HG03575 (cell line): ENCODE measurements around the gene ACADVL.
"Not testable (repeated sequence)": the region's sequence is repeated elsewhere in the genome, so short reads cannot be mapped to it uniquely, and the experiment has no call there.

Experiments
- ATAC-seq: cut with Tn5 transposase; IDR thresholded peaks from one replicate; pipeline ENCODE4 v1.9.1; 2021; ENCODE audit not compliant: unreplicated experiment, insufficient number of reproducible peaks, low FRiP score; ENCODE audit errors: extremely low read depth

ACADVL gene

DNA sequence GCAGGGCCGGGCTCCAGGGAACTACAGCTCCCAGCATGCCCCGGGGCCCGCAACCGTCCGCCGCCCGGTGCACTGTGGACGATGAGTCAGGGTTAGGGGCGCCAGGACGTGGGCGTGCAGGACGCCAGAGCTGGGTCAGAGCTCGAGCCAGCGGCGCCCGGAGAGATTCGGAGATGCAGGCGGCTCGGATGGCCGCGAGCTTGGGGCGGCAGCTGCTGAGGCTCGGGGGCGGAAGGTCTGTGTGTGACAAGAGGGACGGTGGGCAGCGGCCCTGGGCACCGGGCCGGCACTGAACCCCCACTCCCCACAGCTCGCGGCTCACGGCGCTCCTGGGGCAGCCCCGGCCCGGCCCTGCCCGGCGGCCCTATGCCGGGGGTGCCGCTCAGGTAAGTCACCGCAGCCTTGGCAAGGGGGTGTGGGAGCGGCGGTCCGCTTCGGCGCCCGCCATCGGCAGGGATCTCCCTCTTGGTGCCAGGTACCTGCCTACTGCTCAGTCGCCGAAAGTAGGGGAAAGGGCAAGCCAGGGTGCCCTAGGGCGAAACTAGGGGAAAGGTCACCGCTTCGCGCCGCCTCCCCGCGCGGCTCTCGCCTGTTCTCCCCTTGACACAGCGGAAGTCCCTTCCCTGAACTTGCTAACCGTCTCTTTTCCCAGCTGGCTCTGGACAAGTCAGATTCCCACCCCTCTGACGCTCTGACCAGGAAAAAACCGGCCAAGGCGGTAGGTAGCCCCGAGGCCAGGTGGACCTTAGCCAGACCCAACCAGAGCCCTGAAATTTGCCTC lies at the start of gene ACADVL, which contains the start of gene DLG4:
ACADVL (plus strand) TSS at position 127 of the 781 bp plus-strand sequence; CDS start at position 174, 47 bp downstream.
DLG4 (minus strand) TSS at position 25 of the 781 bp plus-strand sequence.
- ATAC-seq, result no peak

DNA sequence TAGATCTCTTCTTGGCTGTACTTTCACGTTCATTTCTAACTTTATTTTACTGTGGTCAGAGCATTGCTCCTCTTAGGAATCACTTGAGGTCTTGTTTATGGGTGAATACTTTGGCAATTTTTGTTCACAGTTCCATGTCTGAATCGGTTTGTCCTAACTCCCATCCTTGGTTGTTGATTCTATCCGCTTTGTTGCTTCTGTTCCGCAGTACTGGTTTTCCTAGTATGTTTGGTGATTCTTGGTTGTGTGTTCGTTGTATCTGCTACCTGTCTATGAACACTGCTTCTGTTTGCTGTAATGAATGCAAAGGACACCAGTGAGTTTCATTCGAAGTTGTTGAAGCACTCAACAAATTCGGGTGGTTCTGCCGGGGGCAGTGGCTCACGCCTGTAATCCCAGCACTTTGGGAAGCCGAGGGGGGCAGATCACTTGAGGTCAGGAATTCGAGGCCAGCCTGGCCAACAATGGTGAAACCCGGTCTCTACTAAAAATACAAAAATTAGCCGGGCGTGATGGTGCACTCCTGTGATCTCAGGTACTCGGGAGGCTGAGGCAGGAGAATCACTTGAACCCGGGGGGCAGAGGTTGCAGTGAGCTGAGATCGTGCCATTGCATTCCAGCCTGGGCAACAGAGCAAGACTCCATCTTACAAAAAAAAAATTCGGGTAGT lies 47.1 kb upstream of the ACADVL start:
- not testable (repeated sequence) for ATAC-seq

DNA sequence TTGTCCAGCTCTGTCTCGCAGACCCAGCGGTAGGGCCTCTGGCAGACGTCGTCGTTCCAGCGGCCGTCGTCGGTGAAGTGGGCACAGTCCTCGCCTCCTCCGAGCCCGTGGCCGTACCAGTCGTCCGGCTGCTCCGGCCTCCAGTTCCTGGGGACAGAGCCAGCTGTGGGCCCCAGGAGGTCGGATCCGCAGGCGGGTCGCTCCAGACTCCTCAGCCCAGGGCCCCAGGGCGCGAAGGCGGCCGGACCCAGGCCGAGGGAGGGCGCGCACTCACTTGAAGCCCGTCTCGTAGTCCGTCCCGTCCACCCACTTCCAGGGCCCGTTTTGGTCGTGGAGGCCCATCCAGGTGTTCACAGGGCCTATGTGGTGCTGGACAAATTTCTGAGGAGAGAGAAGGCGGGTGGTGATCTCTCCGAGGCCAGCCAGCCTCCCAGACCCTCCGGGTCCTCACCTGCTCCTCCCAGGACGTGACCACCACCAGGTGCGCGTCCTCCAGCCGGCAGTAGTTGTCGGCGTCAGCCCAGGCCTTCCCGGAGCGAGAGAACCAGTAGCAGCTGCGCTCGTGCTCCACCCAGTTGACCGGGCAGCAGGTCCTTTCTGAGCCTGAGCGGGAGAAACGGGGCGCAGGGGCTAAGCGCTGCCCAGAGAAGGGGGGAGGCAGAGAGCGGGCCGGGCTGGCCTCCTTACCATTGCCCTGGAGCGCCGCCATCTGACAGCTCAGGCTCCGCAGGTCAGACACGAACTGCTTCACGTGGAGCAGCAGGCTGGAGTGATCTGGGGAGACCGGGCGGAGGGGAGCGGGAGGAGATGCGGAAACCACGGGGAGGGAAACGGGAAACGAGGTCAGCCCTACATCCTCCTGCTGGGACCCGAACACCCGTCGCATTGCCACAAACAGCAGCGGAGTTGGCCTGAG lies 45.8 kb upstream of the ACADVL start:
- ATAC-seq, result no peak

DNA sequence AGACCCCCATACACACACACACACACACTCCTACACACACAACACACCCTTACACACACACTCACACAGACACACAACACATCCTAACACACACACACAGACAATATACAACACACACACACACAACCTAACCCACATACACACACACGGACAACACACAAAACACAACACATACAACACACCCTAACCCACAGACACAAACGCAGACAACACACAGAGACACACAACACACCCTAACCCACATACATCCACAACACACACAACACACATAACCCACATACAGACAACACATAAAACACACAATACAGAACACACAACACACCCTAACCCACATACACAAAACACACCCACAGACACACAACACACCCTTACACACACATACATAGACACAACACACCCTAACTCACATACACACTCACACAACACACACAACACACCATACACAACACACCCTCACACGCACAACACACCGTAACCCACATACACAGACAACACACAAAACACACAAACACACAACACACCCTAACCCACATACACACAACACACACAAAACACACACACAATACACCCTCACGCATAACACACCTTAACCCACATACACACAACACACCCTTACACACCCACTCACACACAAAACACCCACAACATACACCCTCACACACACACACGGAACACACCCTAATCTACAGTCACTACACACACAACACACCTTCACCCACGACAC lies 45.0 kb upstream of the ACADVL start:
- no peak for ATAC-seq

DNA sequence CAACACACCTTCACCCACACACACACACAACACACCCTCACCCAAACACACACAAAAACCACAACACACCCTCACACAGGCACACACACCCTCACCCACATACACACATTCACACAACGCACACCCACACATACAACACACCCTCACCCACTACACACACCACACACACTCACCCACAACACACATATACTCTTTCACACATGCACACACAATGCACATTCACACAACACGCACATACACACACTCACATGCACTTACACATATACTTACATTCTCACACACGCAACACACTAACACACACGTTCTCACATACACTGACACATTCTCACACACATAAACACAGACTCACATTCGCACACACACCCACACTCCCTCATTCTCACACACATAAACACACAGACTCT lies 44.4 kb upstream of the ACADVL start:
- ATAC-seq, result no peak

DNA sequence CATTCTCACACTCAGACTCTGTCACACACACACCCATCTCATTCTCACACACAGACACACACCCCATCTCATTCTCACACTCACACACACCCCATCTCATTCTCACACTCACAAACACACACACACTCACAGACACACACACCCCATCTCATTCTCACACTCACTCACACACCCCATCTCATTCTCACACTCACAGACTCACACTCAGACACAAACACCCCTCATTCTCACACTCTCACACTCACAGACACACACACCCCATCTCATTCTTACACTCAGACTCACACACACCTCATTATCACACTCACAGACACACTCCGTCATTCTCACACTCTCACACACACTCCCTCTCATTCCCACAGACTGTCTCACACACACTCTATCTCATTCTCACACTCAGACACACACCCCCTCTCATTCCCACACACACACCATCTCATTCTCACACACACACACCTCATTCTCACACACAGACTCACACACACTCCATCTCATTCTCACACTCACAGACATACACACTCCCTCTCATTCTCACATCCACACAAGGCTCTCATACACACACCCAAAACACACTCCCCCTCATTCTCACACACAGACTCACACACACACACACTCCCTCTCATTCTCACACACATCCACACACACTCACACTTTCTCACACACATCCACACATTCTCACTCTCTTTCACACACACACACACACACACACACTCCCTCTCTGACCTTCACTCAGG lies 43.5 kb upstream of the ACADVL start:
- ATAC-seq, result no peak

DNA sequence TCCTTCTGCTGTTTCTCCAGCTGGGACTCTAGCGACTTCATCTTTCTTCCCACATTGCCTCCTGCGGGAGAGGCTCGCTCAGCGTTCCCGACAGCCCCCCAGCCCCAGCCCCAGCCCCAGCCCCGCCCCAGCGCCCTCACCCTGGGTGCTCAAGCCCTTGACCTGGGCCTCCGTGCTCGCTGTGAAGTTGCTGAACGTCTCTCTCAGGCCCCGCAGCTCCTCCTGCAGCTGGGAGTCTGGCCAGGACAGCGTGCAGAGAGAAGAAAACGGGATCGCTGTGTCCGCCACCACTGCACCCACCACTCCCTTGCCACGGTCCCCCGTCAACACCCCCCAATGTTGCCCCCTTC lies 42.9 kb upstream of the ACADVL start:
- no peak for ATAC-seq

DNA sequence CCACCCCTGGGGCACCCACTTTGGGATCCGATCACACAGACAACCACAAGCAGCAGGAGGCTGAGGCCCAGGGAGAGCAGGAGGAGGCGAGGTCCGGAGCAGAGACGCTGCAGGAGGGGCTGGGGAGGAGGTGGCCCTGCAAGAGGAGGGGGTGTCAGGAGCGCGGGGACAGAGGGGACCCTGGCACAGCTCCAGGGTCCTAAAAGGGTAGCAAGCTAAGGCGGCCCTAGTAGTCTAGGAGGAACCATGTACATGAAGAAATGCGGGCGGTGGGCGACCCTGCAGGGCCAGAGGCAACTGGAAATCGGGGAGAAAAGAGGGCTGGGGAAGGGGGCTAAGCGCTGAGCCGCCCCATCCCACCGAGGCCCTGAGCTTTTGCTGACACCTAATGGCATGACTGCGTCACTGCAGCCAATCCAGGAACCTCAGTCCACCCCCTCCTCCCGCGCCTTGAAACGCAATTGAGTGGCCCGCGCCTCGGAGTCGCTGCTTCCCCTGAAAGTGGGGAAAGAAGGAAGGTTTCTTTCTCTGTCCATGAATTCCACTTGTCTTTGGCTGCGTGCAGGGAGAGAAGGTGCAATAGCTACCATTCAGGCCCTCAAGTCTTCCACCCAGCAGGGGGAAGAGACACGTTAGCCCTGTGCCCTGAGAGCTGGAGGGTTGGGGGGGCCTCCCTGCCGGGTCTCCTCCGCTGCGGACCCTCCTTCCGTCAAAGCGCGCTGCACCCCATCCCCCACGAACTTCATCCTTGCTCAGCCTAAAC lies 42.4 kb upstream of the ACADVL start:
- no peak for ATAC-seq

DNA sequence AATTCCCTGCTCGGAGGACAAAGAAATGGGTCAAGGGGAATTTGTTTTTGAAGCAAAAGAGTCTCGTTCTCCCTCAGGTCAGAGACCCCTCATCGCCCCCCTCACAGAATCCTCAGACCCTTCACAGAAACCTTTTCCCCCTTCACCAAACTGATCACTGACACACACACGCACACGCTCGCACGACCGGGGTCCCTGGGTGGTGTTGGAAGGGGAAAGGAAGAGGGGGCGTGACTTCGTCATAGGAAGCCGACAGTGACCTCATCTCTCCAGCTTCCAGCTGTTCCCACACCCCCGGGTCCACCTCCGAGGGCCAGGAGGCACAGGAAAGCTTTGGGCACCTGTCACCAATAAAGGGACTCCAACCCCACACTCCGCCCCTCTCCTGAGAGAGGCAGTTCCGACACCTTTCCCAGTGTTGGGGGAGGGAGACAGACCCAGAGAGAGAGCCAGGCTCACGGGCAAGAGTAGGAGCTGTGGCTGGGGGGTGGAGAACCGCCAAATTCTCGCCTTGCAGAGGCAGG lies 41.7 kb upstream of the ACADVL start:
- ATAC-seq, result no peak

DNA sequence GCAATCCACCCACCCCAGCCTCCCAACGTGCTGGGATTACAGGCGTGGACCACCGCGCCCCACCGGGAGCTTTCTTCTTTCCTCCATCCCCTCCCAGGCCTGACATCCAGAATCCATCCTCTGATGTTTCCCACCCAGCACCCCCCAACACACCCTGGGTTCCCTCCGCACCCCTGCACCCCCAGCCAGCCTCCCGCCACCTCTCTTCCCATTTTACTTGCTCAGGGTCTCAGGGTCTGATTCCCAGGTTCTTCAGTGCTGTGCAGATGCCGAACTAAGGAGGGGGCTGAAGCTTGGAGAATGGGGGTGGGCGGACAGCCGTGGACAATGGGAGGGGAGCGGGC lies 40.8 kb upstream of the ACADVL start:
- no peak for ATAC-seq

DNA sequence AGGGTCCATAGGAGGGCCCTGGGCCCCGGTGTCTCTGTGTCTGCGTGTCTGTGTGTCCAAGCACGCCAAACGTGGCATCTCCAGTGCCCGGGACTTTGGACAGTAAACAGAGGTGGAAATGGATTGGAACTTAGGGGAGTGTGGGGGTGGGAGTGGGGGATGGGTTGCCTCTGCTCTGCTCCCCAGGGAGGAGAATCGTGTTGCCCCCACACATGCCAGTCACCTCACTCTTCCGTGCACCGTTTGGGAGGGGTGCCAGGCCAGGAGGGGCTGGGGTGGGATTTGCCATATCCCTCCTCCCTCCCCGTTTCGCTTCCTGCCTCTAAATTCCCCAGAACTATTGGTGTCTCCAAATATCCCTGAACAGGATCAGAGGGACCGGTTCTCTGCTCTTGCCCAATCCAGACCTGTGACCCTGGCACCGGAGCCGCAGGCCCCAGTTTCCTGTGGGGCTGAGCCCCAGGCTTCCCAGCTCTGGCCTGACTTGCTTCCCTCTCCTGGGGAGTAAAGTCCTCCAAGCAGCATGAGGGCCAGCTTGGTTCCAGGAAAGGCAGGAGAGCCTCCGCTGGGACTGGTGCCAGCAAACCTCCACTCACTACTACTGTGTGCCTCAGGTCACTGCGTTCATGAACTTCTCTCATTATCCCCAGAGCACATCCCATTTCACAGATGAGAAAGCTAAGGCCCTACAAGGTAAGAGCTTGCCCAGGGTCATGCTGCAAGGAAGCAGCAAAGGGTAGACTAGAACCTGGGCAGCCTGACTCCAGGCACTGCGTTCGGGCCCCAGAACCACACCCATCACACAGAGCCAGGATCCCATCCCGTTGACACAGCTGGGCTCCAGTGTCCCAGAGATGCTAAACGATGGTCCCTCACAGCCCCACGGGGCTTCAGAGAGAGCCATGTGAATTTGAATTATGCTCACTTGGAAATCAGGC lies 40.2 kb upstream of the ACADVL start, which contains the start of gene ASGR1:
ASGR1 (minus strand) TSS at position 54 of the 938 bp plus-strand sequence. CDS start 807 bp downstream, outside the sequence.
- ATAC-seq, result no peak

DNA sequence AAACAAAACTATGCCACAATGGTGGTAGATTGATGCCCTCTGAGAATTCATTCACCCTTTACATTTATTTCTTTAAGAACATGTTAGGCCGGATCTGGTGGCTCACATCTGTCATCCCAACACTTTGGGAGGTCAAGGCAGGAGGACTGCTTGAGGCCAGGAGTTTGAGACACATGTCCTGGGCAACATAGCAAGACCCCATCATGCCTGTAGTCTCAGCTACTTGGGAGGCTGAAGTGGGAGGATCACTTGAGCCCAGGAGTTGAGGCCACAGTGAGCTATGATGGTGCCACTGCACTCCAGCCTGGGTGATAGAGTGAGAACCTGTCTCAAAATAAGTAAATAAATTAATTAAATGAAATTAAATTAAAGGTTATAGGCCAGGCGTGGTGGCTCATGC lies 37.6 kb upstream of the ACADVL start:
- not testable (repeated sequence) for ATAC-seq

DNA sequence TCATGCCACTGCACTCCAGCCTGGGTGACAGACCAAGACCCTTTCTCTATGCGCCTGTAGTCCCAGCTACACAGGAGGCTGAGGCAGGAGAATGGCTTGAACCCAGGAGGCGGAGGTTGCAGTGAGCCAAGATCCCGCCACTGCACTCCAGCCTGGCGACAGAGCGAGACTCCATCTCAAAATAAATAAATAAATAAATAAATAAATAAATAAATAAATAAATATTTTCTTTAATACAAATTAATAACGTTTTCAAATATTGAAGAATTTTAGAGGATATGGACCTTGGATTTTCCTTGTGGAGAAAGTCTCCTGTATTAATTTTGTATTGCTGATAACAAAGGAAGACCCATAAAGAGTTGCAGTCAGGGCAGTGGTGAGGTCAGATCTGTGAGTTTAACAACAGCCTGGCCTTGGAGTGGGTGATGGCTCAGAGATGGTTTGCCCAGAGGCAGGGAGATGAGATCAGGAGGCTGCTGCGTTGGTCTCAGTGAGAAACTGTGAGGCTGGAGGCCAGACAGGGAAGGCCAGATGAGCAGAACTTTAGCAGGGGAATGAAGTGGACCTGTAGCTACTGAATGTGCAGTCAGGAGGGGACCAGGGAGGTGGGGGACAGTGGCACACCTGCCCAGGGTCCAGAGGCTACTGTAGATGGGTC lies 36.2 kb upstream of the ACADVL start:
- no peak for ATAC-seq

DNA sequence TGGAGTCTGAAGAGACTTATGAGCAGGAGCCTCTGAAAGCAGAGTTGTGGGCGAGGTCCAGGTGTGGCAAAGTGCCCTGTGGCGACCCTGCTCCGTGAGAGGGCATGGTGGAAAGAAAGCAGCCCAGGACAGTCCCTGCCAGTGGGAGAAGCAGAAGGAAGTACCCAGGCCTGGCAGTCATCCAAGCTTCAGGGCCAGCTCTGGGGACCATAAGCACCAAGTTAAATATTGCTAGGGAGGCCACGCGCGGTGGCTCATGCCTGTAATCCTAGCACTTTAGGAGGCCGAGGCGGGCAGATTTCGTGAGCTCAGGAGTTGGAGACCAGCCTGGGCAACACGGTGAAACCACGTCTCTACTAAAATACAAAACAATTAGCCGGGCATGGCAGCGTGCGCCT lies 35.6 kb upstream of the ACADVL start:
- no peak for ATAC-seq

DNA sequence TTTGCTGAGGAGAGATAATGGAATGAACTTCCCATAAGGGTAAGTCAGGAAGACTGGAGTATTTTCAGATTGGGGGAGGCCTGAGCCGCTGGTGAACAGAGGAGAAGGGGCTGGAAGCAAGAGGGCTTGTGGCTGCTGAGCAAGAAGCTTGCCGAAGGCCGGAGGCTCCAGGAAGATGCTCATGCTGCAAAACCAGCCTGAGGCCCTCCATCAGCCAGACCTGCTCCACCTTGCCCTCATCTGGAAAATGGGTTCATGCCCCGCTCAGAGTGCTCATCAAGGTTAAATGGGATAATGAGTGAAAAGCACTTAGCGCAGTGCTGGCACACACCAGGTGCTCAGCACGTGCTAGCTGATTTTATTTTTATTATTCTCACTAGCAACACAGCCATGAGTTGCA lies 35.1 kb upstream of the ACADVL start:
- no peak for ATAC-seq

DNA sequence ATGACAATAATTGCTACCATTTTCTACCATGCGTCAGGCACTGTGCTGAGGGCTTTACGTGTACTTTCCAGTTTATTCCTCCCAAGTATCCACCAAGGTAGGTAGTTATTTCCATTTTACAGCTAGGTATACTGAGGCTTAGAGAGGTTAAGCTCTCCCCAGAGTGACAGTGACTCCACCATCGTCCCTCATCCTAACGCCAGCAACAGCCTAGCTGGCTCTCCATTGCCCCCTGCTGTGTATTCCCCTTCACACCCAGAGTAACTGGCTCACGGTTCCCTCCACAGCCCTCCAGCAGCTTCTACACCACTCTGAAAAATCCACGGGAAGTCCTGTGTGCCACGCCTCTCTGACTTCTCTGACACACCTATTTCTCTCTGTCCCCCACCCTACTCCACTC lies 33.5 kb upstream of the ACADVL start:
- ATAC-seq, result no peak
